K562 (cell line): Measurements from ENCODE around the gene RGS6. TPM values are rescaled to one million over a fixed set of nuclear protein-coding genes. Genes with fewer than 3 reads are reported as not detected.

ENCODE experiments used
- ATAC-seq: fragments of 200-7000 bp; cut with Tn5 transposase; 3 replicates; pipeline ENCODE4 v1.9.1; 2020; ENCODE audit warnings: moderate library complexity
- BruUV-seq: library from RNA; stranded (reverse); fragments of 400-500 nt; replicated peaks from 2 replicates; lab custom pipeline; 2021; lab: Mats Ljungman, UMichigan
- CTCF ChIA-PET: fragments of 300-600 bp; formaldehyde crosslinking; extraction: SDS; loops from one replicate; lab custom pipeline; 2021; ENCODE audit warnings: low intra/inter-chr PET ratio; lab: Yijun Ruan, JAX
- POLR2A ChIA-PET: fragments of 300-600, 350-650 bp; sonication (Branson Sonifier 250); formaldehyde crosslinking; extraction: SDS; loops from one replicate; lab custom pipeline; 2021; ENCODE audit warnings: antibody characterized with exemption, inconsistent platforms; lab: Yijun Ruan, JAX
- DNase-seq, 4 experiments: peaks; one replicate each; pipeline versions ENCODE4 v3.0.0 to v3.0.0-alpha.2; 2011 to 2018; ENCODE audit warnings: low spot score in 3 of 4, mixed read lengths in 3 of 4; ENCODE audit errors: extremely low read depth in 1 of 4
- FAIRE-seq: peaks from 2 replicates; lab custom pipeline; 2011; peaks lifted over from hg19 to GRCh38; lab: Jason Lieb, UNC
- H2AFZ ChIP-seq: 2 replicates; pipeline ENCODE4 v1.6.0; 2011; ENCODE audit warnings: low read depth, low read length, control low read depth, inconsistent platforms
- H3K27ac ChIP-seq: fragments of 200-600 bp; 3 replicates; pipeline ENCODE4 v1.8.0; 2011; ENCODE audit warnings: low read depth, mild to moderate bottlenecking, control low read depth, inconsistent platforms, low read length, moderate library complexity, mixed read lengths; ENCODE audit errors: extremely low read depth
- H3K27me3 ChIP-seq, 2 experiments: fragments of 300-600 bp in 1 of 2; 2 replicates in 1 of 2; 3 replicates in 1 of 2; pipeline versions ENCODE4 v1.6.0 to v1.8.0; 2011; ENCODE audit warnings: inconsistent platforms in 2 of 2, low read length in 2 of 2, mild to moderate bottlenecking in 1 of 2, mixed read lengths in 1 of 2, moderate library complexity in 1 of 2; ENCODE audit not compliant: control insufficient read depth in 2 of 2, insufficient read depth in 2 of 2
- H3K36me3 ChIP-seq: fragments of 300-600 bp; 3 replicates; pipeline ENCODE4 v1.8.0; 2011; ENCODE audit warnings: mild to moderate bottlenecking, low read length, inconsistent platforms; ENCODE audit not compliant: control insufficient read depth, insufficient read depth
- H3K4me1 ChIP-seq, 2 experiments: fragments of 200-600 bp in 1 of 2; replicated peaks in 1 of 2; 2 replicates in 1 of 2; 3 replicates in 1 of 2; pipeline versions ENCODE4 v1.5.1 to v1.8.0; 2011; ENCODE audit warnings: inconsistent platforms in 2 of 2, low read length in 2 of 2, mild to moderate bottlenecking in 1 of 2, mixed read lengths in 1 of 2, moderate library complexity in 1 of 2; ENCODE audit not compliant: control insufficient read depth in 2 of 2, insufficient read depth in 2 of 2
- H3K4me2 ChIP-seq: 2 replicates; pipeline ENCODE4 v1.6.1; 2011; ENCODE audit warnings: low read length, control low read depth, inconsistent platforms, mixed read lengths; ENCODE audit not compliant: insufficient read depth
- H3K4me3 ChIP-seq: fragments of 200-600 bp; sonication (generic), shearing (Covaris generic); 2 replicates; pipeline ENCODE4 v1.5.1; 2016; ENCODE audit warnings: control low read depth, inconsistent platforms
- H3K79me2 ChIP-seq: fragments of 200-600 bp; 3 replicates; pipeline ENCODE4 v1.8.0; 2011; ENCODE audit warnings: low read length, inconsistent platforms; ENCODE audit not compliant: control insufficient read depth, insufficient read depth
- H3K9ac ChIP-seq, 2 experiments: 2 replicates each; pipeline versions ENCODE4 v1.6.0 to v1.6.1; 2011; ENCODE audit warnings: low read depth in 2 of 2, low read length in 2 of 2, control low read depth in 1 of 2, inconsistent platforms in 1 of 2, mild to moderate bottlenecking in 1 of 2, mixed read lengths in 1 of 2; ENCODE audit not compliant: insufficient read depth in 1 of 2
- H3K9me1 ChIP-seq: one replicate; pipeline ENCODE4 v1.6.0; 2011; ENCODE audit warnings: inconsistent platforms, mild to moderate bottlenecking, low read length, moderate library complexity; ENCODE audit not compliant: control insufficient read depth, insufficient read depth
- H3K9me3 ChIP-seq: replicated peaks from 2 replicates; pipeline ENCODE4 v1.5.1; 2011; ENCODE audit warnings: low read depth, low read length, inconsistent platforms; ENCODE audit not compliant: control insufficient read depth, insufficient read depth
- H4K20me1 ChIP-seq: replicated peaks from 2 replicates; pipeline ENCODE4 v1.6.1; 2011; ENCODE audit warnings: low read length, inconsistent platforms, mixed read lengths; ENCODE audit not compliant: control insufficient read depth, insufficient read depth
- CBX5 ChIP-seq: IDR thresholded peaks from 2 replicates; pipeline ENCODE4 v1.6.1; 2014; ENCODE audit warnings: low read depth, borderline replicate concordance
- CTBP1 ChIP-seq: fragments of 450-650 bp; IDR thresholded peaks from 2 replicates; pipeline ENCODE4 v1.6.1; 2016; ENCODE audit warnings: borderline replicate concordance
- FOSL1 ChIP-seq: fragments of 200-800 bp; sonication (Bioruptor generic); conservative IDR thresholded peaks from 2 replicates; pipeline ENCODE4 v1.6.1; 2016; ENCODE audit warnings: missing genetic modification characterization, missing compliant biosample characterization
- HNRNPK ChIP-seq: fragments of 200-400 bp; formaldehyde crosslinking; IDR thresholded peaks from one replicate; pipeline ENCODE4 v1.6.1; 2018; ENCODE audit warnings: mild to moderate bottlenecking, low read depth, low read length; ENCODE audit not compliant: poor library complexity, severe bottlenecking
- HNRNPL ChIP-seq: fragments of 200-400 bp; formaldehyde crosslinking; IDR thresholded peaks from 2 replicates; pipeline ENCODE4 v1.6.1; 2017; ENCODE audit warnings: low read depth, mild to moderate bottlenecking, low read length
- SETDB1 ChIP-seq: IDR thresholded peaks from one replicate; pipeline ENCODE4 v1.6.1; 2012; ENCODE audit warnings: low read length, control low read depth, inconsistent platforms
- SUPT5H ChIP-seq: fragments of 450-650 bp; IDR thresholded peaks from 2 replicates; pipeline ENCODE4 v1.6.1; 2016
- TAF9B ChIP-seq: fragments of 450-650 bp; IDR thresholded peaks from 2 replicates; pipeline ENCODE4 v1.6.1; 2018; ENCODE audit warnings: mild to moderate bottlenecking; ENCODE audit not compliant: partially characterized antibody
- ZNF174 ChIP-seq: fragments of 250-450 bp; sonication (Bioruptor Pico); IDR thresholded peaks from 2 replicates; pipeline ENCODE4 v1.4.0; 2020; ENCODE audit warnings: mild to moderate bottlenecking
- ZNF668 ChIP-seq: fragments of 250-450 bp; sonication (Bioruptor Pico); IDR thresholded peaks from 2 replicates; pipeline ENCODE4 v1.8.0; 2022; ENCODE audit warnings: mild to moderate bottlenecking, inconsistent platforms
- WGBS: fragments of 100-300 bp; shearing (Covaris generic); methylation state at CpG from one replicate; pipeline ENCODE4 v1.1.6; 2016; ENCODE audit warnings: low coverage, mixed read lengths; ENCODE audit not compliant: insufficient coverage; ENCODE audit errors: missing lambda C conversion rate; 5-methylcytosine and 5-hydroxymethylcytosine counted together
- in situ Hi-C: fragments of 300-500 bp; cut with MboI; formaldehyde crosslinking; loops from 4 replicates; pipeline ENCODE4 v1.15.0; 2018; ENCODE audit warnings: inconsistent platforms, mixed read lengths
- intact Hi-C: fragments of 100-400 bp; cut with micrococcal nuclease; formaldehyde crosslinking; loops from 2 replicates; pipeline ENCODE4 v1.14.2; 2022
- polyA plus RNA-seq, 8 experiments: library from polyadenylated mRNA; depleted of rRNA in 4 of 8; stranded (reverse) in 5 of 8; unstranded in 3 of 8; fragments of >200 nt; fragmentation: Nextera tagmentation in 2 of 8; fragmentation: Illumina TruSeq in 1 of 8; extraction: Ambion mirVana in 2 of 8; extraction: Trizol in 1 of 8; gene quantifications; 2 replicates each; pipeline versions ENCODE4 v1.2.1 to v1.2.3, GENCODE V29; 2011 to 2014; ENCODE audit warnings: inconsistent platforms in 1 of 8, missing spikeins in 1 of 8
- total RNA-seq, 7 experiments: library from RNA; depleted of rRNA in 6 of 7; stranded (reverse); fragments of >200 nt in 6 of 7; fragmentation: Illumina TruSeq in 2 of 7; extraction: Trizol in 2 of 7; gene quantifications; 2 replicates each; pipeline versions ENCODE4 v1.2.1 to v1.2.3, GENCODE V29; 2011 to 2021; ENCODE audit warnings: low replicate concordance in 1 of 7
- TF ChIP-seq, protein P1 (sequence below): fragments of 150-350 bp; conservative IDR thresholded peaks from 2 replicates; pipeline ENCODE4 v1.6.1; 2014; ENCODE audit warnings: low read length
- TF ChIP-seq, protein P2 (sequence below): fragments of 200-400 bp; formaldehyde crosslinking; IDR thresholded peaks from 2 replicates; pipeline ENCODE4 v1.6.1; 2017; ENCODE audit warnings: mild to moderate bottlenecking, low read depth, low read length, moderate library complexity

The RGS6 gene
- total and polyA plus RNA-seq, 9 of the 15 experiments (the other 6 are each of a cell fraction or from before 2014, with no cell fraction given), result not detected

DNA sequence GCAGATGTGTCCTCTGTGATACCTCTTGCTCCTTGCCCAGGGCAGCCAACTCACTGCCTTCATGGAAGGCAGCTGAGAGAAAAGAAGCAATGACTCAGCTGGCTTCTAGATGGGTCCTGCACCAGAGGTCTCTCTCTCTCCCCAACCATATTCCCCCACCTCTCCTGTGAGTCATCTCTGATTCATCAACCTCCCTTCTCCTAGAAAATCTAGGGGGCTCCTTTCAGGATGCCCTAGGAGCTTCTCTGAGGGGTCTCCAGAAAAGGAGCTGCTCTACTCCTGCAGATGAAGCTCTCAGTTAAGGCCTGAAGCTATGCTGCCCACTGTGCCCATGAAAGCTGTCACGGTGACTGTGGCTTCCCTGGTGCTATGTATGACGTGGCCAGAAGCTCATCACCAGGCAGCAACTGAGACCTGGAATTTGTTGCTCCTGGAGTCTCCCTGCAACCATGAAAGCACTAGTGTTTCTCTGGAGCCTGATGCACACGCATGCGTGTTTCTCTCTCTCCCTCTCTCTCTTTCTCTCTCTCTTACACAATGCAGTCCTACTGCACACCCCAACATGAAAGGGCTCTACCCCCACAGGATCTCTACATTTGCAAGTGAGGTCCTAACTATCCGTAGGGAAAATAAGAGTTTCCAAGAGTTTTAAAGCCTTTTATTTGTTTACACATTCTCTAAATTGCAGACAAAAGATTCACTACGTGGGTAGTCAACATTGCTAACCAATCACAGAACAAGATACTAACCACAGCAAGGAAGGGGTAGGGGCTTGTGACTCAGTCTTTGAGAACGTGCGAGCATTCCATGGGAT lies 676.4 kb downstream of the RGS6 start (continued):
- TF ChIP-seq FOSL1 (tag), result peak; percentile 99
- TF ChIP-seq SETDB1, result no peak
- TF ChIP-seq CBX5, result no peak
- TF ChIP-seq ZNF174 (CRISPR knock-in tag), result no peak

DNA sequence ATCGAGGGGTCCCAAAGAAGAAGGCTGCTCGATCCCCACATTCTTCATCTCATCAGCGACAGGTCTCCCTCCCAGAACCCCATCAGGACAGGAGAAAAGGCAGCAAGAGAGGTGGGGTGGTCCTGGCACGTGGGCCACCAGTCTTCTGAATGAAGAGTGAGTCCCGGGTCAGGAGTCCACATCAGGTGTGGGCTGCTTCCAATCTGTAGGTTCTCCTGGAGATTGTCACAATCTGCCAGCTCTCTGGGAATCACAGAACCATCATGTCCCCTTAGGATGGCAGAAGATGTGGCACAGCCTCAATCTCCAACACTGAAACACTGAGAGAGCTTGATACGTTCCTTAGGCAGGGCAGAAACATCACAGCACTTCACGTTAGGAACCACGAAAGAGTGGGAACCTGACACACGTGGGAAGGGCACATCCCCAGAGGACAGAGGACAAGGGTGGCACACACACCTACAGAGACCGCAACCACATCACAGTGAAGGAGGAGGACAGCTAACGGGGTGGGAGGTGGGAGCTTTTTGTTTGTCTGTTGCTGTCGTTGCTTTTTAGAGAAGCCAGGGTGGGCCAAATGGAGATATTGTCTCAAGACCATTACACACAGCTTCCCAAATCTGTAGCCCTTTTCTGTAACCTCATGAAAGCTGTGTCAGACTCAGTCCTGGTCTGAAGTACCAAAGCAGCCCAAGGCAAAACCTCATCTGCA lies 677.1 kb downstream of the RGS6 start:
- no peak overlapping the region for H3K4me2 ChIP-seq
- BruUV-seq, result no TSS peak
- TF ChIP-seq SUPT5H, result no peak
- TF ChIP-seq, protein P1, sequence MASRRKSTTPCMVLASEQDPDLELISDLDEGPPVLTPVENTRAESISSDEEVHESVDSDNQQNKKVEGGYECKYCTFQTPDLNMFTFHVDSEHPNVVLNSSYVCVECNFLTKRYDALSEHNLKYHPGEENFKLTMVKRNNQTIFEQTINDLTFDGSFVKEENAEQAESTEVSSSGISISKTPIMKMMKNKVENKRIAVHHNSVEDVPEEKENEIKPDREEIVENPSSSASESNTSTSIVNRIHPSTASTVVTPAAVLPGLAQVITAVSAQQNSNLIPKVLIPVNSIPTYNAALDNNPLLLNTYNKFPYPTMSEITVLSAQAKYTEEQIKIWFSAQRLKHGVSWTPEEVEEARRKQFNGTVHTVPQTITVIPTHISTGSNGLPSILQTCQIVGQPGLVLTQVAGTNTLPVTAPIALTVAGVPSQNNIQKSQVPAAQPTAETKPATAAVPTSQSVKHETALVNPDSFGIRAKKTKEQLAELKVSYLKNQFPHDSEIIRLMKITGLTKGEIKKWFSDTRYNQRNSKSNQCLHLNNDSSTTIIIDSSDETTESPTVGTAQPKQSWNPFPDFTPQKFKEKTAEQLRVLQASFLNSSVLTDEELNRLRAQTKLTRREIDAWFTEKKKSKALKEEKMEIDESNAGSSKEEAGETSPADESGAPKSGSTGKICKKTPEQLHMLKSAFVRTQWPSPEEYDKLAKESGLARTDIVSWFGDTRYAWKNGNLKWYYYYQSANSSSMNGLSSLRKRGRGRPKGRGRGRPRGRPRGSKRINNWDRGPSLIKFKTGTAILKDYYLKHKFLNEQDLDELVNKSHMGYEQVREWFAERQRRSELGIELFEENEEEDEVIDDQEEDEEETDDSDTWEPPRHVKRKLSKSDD, result no peak
- no peak for TF ChIP-seq ZNF668 (CRISPR knock-in tag)
- TF ChIP-seq TAF9B, result no peak
- no peak for TF ChIP-seq HNRNPK
- no peak for TF ChIP-seq CTBP1
- TF ChIP-seq, protein P2, sequence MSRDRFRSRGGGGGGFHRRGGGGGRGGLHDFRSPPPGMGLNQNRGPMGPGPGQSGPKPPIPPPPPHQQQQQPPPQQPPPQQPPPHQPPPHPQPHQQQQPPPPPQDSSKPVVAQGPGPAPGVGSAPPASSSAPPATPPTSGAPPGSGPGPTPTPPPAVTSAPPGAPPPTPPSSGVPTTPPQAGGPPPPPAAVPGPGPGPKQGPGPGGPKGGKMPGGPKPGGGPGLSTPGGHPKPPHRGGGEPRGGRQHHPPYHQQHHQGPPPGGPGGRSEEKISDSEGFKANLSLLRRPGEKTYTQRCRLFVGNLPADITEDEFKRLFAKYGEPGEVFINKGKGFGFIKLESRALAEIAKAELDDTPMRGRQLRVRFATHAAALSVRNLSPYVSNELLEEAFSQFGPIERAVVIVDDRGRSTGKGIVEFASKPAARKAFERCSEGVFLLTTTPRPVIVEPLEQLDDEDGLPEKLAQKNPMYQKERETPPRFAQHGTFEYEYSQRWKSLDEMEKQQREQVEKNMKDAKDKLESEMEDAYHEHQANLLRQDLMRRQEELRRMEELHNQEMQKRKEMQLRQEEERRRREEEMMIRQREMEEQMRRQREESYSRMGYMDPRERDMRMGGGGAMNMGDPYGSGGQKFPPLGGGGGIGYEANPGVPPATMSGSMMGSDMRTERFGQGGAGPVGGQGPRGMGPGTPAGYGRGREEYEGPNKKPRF, result no peak
- TF ChIP-seq HNRNPL, result no peak
- TF ChIP-seq, all 486 proteins: peak for 0
- Histone ChIP-seq H3K9ac (no peak overlapping the region), H3K4me3 (no peak overlapping the region), H2AFZ (no peak overlapping the region), H4K20me1 (no peaks in the 10 kb centered on the region), H3K27ac (no peak overlapping the region), H3K9me1 (no peaks in the 10 kb centered on the region), H3K4me1 (no peaks in the 10 kb centered on the region), H3K27me3 (peaks cover 2 to 23% of the 10 kb centered on the region in 2 experiments; a peak in 4 of 5 replicates), H3K79me2 (no peaks in the 10 kb centered on the region), H3K36me3 (no peaks in the 10 kb centered on the region), H3K9me3 (no peaks in the 10 kb centered on the region)
- ATAC-seq (no peak), DNase-seq (no peak), FAIRE-seq (no peak)
- WGBS, result 1% methylated on average over 7 of the region's 12 CpGs
- ChIA-PET CTCF (no interaction called here), POLR2A (no interaction called here)
- in situ Hi-C loops, result no loop called here
- intact Hi-C loops, result no loop called here
